ENCODE results near the gene GSG1.
"Not testable (repeated sequence)": the region's sequence is repeated elsewhere in the genome, so short reads cannot be mapped to it uniquely, and the experiment has no call there.

GSG1 gene

GRCh38 chr12:13049816-13050215 is 53.7 kb downstream of the GSG1 start:
- no peak for DNase-seq

- DNase-seq, result no peak
These were observed 56.5 kb downstream of the GSG1 start for GRCh38 chr12:13046964-13047363.

GRCh38 chr12:13045816-13046215 is 57.7 kb downstream of the GSG1 start:
- DNase-seq, result no peak

- no peak for DNase-seq
These were observed 58.6 kb downstream of the GSG1 start for GRCh38 chr12:13044906-13045299.

- peak; percentile 70 for DNase-seq
These were observed 59.2 kb downstream of the GSG1 start, which contains the start of gene FAM234B for GRCh38 chr12:13044002-13044905. Gene FAM234B, plus strand, starts transcription at chr12:13044381. Its CDS starts 23 bp downstream, at chr12:13044404.

- no peak for DNase-seq
These were observed 60.7 kb downstream of the GSG1 start for GRCh38 chr12:13042666-13043230.

- no peak for DNase-seq
These were observed 62.2 kb downstream of the GSG1 start for GRCh38 chr12:13041224-13041623.

GRCh38 chr12:13039328-13039956 is 64.0 kb downstream of the GSG1 start:
- DNase-seq, result no peak

- no peak for DNase-seq
These were observed 64.8 kb downstream of the GSG1 start for GRCh38 chr12:13038491-13039161.

GRCh38 chr12:13036881-13037280 is 66.6 kb downstream of the GSG1 start:
- DNase-seq, result no peak

GRCh38 chr12:13035335-13035734 is 68.1 kb downstream of the GSG1 start:
- DNase-seq, result not testable (repeated sequence)
